HG03066 (cell line): Measurements from ENCODE around the gene PSME1.

Source experiments
- ATAC-seq: cut with Tn5 transposase; IDR thresholded peaks from one replicate; pipeline ENCODE4 v1.9.1; 2021; ENCODE audit warnings: low read depth; ENCODE audit not compliant: unreplicated experiment

The PSME1 gene

DNA sequence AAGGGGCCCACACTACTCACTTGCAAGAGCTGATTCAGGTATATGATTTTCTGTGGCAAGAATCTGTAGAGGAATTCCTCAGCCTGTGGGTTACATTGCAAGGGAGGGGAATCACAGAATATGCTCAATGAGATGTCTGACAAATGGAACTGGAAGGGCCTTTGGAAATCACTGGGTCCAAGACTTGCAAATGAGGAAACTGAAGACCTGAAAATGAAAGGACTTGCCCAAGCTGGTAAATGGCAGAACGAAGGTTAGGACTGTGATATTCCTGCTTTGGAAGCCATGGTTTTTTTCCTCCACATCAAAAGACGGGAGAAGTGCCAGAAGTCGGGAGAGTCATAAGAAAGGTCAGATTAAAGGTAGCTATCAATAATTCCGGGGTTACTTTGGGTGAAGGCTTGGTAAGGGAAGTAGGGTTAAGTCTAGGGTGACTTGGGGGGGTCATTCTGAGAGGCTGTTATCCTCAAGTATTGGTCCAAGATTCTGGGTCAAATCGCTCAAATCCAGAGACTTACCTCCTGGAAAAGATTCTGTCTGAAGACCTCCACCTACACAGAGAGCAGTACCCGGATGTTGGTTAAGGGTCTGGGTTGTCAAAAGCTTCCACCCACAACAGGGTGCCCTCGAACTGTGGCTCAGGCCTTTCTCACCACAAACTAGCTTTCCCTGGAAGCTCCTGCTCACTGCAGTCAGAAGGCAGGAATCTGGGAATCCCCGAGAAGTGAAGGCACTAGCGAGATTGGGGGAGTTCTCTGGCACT lies 9.9 kb downstream of the PSME1 start:
- no peak for ATAC-seq

DNA sequence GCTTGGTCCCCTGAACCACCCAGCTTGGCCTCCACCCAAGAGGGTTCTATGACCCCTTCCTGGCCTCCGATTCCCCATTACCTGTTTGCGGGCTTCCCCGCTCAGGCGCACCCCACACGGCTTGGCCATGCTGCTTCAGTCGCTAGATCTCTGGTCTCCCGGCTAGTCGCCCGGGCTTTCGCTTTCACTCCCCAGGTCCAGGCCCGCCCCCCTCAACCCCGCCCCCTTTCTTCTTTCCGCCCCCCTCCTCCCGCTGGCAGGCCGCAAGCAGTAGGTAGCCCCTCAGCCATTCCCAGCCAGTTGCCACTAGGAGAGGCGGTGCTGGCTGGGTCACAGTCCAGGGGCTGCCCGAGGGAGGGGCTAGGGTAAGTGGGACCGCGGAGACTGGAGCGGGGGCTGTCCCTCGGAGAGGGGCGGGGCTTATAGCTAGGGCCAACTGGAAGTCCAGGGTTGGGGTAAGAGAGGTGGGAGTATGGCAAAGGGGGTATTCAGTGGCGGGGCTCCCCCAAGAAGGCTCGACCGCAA lies 10.5 kb downstream of the PSME1 start, which contains the start of gene PSME2:
Gene PSME2 (minus strand): TSS at position 158 of the 525 bp plus-strand sequence. CDS start 29 bp downstream, at position 129.
- ATAC-seq: peak; percentile 57

DNA sequence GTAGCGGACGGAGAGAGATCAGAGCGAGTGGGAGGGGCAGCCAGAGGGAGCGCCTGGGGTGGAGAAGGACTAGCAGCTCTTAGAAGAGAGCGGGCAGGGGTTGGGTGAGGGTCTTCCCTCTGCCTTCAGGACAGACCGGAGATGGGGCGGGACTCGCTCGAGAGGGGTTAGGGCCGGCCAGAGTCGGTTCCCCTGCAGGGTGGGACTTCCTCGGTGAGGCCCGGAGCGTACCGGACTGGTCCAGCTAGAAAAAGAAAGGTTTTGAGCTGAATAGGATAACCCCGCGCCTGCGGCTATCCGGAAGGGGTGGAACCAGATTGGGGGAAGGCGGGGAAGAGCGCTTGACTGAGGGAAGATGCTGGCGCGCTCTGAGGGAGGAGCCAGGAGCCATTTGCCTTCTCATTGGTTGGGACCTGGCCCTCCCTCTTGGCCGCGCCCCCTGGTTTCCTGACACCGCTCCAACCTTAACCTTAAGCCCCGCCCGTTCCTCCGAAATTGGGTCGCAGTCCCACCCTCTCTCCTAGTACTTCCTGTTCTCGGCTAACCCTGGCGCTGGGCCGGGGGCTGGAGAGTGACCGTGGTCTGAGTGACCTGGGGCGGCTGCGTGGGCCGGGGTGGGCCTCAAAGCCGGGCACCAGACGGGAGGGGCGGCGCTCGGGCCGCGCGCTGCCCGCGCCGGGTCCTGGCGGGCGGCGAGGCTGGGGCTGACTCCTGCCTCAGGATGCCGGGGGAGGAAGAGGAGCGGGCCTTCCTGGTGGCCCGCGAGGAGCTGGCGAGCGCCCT lies 11.2 kb downstream of the PSME1 start, which contains the start of gene RNF31:
Gene RNF31 (plus strand): TSS at position 521 of the 783 bp plus-strand sequence. CDS start 201 bp downstream, at position 722.
- ATAC-seq: peak; percentile 85

DNA sequence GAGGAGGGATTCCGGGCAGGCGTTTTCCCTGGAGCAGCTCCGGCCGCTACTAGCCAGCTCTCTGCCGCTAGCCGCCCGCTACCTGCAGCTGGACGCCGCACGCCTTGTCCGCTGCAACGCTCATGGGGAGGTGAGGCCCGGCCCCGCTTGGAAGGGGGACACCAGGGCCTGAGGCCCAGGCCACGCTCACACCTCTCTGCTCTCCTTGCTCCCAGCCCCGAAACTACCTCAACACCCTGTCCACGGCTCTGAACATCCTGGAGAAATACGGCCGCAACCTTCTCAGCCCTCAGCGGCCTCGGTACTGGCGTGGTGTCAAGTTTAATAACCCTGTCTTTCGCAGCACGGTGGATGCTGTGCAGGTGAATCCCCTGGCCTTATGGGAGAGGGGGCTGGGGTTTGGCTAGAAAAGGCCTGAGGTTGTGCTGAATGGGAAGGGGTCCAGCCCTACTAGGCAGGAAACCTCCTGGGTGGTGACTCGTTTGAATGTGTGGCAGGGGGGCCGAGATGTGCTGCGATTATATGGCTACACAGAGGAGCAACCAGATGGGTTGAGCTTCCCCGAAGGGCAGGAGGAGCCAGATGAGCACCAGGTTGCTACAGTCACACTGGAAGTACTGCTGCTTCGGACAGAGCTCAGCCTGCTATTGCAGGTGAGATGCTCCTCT lies 11.9 kb downstream of the PSME1 start:
- ATAC-seq: no peak

DNA sequence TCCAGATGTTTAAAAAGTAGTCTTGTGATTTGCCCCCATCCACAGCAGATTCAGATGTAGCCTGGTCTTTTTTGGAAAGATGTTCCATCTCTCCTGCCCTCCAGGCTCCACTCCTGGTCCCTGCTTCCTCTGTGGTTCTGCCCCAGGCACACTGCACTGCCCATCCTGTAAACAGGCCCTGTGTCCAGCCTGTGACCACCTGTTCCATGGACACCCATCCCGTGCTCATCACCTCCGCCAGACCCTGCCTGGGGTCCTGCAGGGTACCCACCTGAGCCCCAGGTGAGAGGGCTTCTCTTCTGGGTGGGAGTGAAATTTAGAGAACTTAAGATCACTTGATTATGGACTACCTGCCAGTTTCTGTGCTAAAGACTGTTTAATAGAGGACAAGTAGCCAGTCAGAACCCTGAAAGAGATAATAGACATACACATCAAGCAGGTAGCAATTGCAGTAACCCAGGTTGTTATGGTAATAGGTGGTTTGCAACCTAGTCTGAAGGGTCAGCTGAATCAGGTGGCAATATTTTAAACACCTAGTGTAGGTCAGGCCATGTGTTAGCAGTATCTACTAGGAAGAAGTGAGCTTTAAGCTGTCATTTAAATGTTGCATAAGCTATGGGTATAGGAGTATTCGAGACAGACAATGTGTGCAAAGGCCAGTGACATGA lies 13.4 kb downstream of the PSME1 start:
- no peak for ATAC-seq

DNA sequence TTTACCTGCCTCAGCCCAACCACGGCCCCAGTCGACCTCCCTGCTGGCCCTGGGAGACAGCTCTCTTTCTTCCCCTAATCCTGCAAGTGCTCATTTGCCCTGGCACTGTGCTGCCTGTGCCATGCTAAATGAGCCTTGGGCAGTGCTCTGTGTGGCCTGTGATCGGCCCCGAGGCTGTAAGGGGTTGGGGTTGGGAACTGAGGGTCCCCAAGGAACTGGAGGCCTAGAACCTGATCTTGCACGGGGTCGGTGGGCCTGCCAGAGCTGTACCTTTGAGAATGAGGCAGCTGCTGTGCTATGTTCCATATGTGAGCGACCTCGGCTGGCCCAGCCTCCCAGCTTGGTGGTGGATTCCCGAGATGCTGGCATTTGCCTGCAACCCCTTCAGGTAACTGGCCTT lies 14.1 kb downstream of the PSME1 start:
- ATAC-seq: no peak

DNA sequence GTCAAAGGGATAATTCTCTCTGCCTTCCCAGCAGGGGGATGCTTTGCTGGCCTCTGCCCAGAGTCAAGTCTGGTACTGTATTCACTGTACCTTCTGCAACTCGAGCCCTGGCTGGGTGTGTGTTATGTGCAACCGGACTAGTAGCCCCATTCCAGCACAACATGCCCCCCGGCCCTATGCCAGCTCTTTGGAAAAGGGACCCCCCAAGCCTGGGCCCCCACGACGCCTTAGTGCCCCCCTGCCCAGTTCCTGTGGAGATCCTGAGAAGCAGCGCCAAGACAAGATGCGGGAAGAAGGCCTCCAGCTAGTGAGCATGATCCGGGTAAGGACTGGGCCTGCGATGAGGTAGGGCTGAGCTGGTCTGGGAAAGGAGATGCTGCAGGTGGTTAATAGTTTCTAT lies 14.6 kb downstream of the PSME1 start:
- ATAC-seq: no peak

DNA sequence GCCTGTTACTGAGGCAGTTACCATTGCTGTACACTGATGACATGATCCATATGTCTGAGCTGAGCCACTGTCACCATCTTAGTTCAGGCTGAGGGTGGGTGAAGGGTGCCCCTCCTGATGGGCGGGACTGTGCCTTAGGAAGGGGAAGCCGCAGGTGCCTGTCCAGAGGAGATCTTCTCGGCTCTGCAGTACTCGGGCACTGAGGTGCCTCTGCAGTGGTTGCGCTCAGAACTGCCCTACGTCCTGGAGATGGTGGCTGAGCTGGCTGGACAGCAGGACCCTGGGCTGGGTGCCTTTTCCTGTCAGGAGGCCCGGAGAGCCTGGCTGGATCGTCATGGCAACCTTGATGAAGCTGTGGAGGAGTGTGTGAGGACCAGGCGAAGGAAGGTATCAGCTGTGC lies 15.0 kb downstream of the PSME1 start:
- no peak for ATAC-seq

DNA sequence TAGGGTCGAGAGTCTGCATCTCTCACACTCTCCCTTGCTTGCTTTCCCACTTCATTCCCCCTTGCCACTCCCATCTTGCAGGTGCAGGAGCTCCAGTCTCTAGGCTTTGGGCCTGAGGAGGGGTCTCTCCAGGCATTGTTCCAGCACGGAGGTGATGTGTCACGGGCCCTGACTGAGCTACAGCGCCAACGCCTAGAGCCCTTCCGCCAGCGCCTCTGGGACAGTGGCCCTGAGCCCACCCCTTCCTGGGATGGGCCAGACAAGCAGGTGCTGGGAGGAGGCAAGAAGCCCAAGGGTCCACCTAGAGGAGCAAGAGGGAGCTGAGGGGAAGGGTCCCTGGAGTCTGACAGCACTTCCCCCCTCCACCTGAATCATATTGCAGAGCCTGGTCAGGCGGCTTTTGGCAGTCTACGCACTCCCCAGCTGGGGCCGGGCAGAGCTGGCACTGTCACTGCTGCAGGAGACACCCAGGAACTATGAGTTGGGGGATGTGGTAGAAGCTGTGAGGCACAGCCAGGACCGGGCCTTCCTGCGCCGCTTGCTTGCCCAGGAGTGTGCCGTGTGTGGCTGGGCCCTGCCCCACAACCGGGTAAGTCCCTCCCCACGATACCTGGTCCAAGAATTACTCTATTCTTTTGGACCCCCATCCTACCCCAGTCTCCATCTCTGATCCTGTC lies 15.5 kb downstream of the PSME1 start:
- ATAC-seq: no peak

DNA sequence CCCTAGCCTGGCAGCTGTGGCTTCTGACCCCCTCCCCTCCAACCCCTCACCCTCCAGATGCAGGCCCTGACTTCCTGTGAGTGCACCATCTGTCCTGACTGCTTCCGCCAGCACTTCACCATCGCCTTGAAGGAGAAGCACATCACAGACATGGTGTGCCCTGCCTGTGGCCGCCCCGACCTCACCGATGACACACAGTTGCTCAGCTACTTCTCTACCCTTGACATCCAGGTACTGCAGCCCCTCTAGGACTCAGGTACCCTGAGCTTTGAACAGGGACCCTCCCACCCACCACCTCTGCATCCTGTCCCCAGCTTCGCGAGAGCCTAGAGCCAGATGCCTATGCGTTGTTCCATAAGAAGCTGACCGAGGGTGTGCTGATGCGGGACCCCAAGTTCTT lies 19.1 kb downstream of the PSME1 start:
- ATAC-seq: no peak

DNA sequence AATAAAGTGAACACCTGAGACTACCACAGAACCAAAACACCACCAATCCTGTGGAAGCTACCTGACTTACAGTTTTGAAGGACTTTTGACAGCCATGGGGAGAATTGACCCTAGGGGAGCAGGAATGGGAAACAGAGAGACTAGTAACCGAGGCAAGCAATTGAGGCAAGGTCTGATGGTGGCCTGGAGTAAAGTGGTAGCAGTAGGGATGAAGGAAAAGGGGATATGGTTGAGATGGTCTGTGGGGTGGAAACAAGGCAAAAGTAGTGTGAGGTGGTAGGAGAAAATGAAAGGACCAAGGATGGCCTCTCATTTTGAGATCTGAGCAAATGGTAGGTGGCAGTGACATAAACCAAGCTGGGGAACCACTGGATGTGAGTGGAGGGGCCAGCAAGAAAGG lies 20.8 kb downstream of the PSME1 start:
- no peak for ATAC-seq

DNA sequence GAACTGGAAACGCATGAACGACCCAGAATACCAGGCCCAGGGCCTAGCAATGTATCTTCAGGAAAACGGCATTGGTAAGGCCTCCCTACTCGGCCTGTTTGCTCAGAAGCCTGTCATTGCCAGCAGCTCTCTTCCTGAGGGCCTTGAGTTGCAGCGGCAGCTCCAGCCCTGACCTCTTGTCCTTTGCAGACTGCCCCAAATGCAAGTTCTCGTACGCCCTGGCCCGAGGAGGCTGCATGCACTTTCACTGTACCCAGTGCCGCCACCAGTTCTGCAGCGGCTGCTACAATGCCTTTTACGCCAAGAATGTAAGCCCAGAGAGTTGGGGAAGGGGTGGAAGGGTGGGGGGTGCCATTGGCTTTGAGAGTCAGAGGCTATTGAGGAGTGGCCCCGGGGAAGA lies 21.3 kb downstream of the PSME1 start:
- ATAC-seq: no peak

DNA sequence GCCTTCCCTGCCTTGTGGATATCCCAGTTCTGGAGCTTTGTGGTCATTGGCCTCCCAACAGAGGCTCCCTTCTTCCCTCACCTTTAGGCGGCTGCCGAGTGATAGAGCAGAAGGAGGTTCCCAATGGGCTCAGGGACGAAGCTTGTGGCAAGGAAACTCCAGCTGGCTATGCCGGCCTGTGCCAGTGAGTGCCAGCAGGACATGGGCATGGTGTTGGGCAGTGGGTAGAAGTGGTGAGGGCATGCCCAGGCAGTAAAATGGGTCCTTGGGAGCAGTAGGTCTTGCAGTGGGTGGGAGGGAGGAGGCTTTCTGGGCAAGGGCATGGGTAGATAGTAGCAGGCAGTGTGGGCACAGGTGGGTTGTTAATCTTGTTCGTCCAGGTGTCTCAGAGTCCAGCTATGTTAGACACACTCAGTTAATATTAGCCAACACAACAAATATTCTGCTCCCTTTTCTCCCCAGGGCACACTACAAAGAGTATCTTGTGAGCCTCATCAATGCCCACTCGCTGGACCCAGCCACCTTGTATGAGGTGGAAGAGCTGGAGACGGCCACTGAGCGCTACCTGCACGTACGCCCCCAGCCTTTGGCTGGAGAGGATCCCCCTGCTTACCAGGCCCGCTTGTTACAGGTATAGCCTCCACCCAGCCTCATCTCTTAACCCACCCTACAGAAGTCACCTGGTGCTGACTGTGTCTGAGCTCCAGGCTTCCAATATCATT lies 23.9 kb downstream of the PSME1 start:
- ATAC-seq: no peak

DNA sequence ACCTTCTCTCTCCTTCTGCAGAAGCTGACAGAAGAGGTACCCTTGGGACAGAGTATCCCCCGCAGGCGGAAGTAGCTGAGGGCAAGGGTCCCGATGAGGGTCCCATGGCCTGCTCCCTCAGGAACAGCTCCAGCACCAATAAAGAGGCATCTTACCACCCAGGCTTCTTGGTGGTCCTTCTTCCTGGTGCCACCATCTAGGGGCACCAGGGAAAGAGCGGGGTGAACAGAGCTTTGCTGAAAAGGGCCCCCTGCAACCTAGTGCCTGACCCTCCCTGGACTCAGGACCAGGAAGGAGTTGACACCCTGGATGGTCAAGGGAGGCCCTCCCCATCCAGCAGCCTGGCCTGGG lies 24.5 kb downstream of the PSME1 start:
- no peak for ATAC-seq

DNA sequence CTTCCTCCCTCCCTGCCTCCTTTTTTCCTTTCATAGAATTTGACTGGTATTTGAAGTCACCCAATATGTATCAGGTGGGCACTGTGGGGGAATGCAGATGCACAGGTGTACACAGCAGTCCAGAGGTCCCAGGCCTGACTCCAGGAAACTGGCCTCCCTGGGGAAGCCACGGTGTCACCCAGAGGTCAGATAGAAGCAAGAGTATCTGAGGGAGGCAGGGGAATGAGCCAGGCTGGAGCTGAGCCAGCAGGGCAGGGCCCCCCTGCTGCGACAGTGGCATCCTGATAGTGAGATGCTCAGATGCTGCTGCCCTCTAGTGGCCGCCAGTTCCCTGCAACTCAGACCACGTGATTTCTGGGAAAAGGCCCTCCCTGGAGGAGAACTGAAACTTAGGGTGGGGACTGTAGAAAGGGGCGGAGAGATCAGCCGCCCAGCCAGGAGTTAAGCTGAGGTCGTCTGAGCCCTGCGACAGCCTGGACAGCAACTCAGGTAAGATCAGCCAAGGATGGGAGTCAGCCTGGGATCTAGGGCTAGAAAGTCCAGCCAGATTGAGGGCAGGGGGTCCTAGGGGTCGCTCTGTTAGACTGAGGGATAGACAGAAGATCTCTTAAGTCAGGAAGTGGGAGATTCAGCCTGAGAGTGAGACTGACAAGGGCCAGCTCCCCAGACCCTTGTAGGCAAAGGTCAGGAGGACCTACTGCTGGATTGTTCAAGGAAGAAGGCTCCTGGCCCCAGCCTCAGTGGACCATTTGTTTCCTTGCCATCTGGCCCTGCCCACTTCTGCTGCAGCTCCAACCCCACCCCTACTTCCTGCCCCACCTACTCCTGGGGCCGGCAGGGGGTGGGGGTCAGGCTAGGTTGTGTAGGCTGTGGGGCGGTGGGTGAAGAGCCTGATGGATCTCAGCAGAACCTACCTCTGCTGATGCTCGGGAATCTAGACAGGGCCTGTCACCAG lies 25.1 kb downstream of the PSME1 start, which contains the start of gene IRF9:
Gene IRF9 (plus strand): TSS at position 416 of the 955 bp plus-strand sequence. CDS start 880 bp downstream, outside the sequence.
- ATAC-seq: peak; percentile 82

DNA sequence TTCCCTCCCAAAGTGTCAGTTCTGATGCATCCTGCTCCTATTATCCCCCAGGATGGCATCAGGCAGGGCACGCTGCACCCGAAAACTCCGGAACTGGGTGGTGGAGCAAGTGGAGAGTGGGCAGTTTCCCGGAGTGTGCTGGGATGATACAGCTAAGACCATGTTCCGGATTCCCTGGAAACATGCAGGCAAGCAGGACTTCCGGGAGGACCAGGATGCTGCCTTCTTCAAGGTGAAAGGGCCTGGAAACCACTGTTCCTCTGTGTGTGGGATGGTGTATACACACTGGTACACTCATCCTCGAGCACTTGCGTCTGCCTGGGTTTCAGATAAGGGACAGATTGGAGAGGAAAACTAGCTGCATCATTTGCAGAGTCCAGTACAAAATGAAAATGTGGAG lies 26.1 kb downstream of the PSME1 start:
- no peak for ATAC-seq

DNA sequence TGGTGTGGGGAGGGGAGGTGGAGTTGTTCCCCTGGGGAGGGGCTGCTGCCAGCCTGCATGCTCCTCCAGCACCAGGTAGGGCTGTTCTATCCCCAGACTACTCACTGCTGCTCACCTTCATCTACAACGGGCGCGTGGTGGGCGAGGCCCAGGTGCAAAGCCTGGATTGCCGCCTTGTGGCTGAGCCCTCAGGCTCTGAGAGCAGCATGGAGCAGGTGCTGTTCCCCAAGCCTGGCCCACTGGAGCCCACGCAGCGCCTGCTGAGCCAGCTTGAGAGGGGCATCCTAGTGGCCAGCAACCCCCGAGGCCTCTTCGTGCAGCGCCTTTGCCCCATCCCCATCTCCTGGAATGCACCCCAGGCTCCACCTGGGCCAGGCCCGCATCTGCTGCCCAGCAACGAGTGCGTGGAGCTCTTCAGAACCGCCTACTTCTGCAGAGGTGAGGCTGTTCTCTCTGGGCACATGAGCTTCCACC lies 28.6 kb downstream of the PSME1 start:
- ATAC-seq: no peak

DNA sequence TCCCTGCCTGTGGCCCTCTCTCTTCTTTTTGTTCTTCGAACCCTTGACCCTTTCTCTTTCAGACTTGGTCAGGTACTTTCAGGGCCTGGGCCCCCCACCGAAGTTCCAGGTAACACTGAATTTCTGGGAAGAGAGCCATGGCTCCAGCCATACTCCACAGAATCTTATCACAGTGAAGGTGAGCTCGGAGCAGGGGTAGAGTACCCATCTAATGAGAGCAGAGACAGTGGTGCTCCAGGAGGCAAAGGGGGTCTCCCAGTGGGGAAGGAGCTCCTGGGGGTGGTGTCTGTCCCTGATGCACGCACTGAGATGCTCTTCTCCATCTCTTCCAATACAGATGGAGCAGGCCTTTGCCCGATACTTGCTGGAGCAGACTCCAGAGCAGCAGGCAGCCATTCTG lies 29.8 kb downstream of the PSME1 start:
- no peak for ATAC-seq
